Common myeloid progenitor, CD34-positive (primary cell): ENCODE measurements around the gene SORBS2.
A peak's percentile ranks its signal among the peaks of the same experiment; 100 is the strongest.

Experiments used
- CTCF ChIA-PET: fragments of 350-600 bp; sonication (Branson Sonifier 250); formaldehyde crosslinking; loops from one replicate; lab custom pipeline; 2021; ENCODE audit warnings: antibody characterized with exemption; lab: Charles Lee
- POLR2A ChIA-PET: fragments of 350-600 bp; sonication (Branson Sonifier 250); formaldehyde crosslinking; loops from one replicate; lab custom pipeline; 2021; ENCODE audit warnings: antibody characterized with exemption; lab: Charles Lee
- DNase-seq, 3 donors: peaks; one replicate each; pipeline versions ENCODE4 v3.0.0 to v3.0.0-alpha.2; 2013
- H3K27ac ChIP-seq, 2 experiments: 1 replicate in 1 of 2; 2 replicates in 1 of 2; pipeline ENCODE4 v1.7.0; 2013; ENCODE audit warnings: inconsistent platforms in 2 of 2, low read length in 2 of 2, mild to moderate bottlenecking in 2 of 2, low read depth in 1 of 2, moderate library complexity in 1 of 2; ENCODE audit not compliant: severe bottlenecking in 2 of 2, insufficient read depth in 1 of 2, poor library complexity in 1 of 2
- H3K27me3 ChIP-seq, 5 experiments: replicated peaks in 2 of 5; 1 replicate in 3 of 5; 2 replicates in 2 of 5; pipeline versions ENCODE4 v1.6.1 to v1.7.0; 2013; ENCODE audit warnings: low read length in 4 of 5, mild to moderate bottlenecking in 2 of 5, moderate library complexity in 2 of 5, inconsistent platforms in 1 of 5; ENCODE audit not compliant: insufficient read depth in 5 of 5, control insufficient read depth in 4 of 5
- H3K36me3 ChIP-seq, 4 experiments: 1 replicate in 2 of 4; 2 replicates in 2 of 4; pipeline versions ENCODE4 v1.6.1 to v1.7.0; 2013; ENCODE audit warnings: low read length in 3 of 4, control low read depth in 1 of 4, mild to moderate bottlenecking in 1 of 4; ENCODE audit not compliant: control insufficient read depth in 4 of 4, insufficient read depth in 4 of 4
- H3K4me1 ChIP-seq, 4 experiments: 1 replicate in 3 of 4; 2 replicates in 1 of 4; pipeline versions ENCODE4 v1.6.1 to v1.7.1; 2013; ENCODE audit warnings: low read length in 3 of 4, mild to moderate bottlenecking in 3 of 4, control low read depth in 1 of 4, inconsistent platforms in 1 of 4, moderate library complexity in 1 of 4; ENCODE audit not compliant: control insufficient read depth in 4 of 4, insufficient read depth in 4 of 4; ENCODE audit errors: control extremely low read depth in 1 of 4
- H3K4me3 ChIP-seq, 7 experiments: 1 replicate in 4 of 7; 2 replicates in 3 of 7; pipeline versions ENCODE4 v1.5.1 to v1.7.0; 2013; ENCODE audit warnings: mild to moderate bottlenecking in 7 of 7, low read length in 6 of 7, moderate library complexity in 6 of 7, inconsistent platforms in 2 of 7, low read depth in 2 of 7, control low read depth in 1 of 7; ENCODE audit not compliant: insufficient read depth in 4 of 7, control insufficient read depth in 1 of 7; ENCODE audit errors: extremely low read depth in 1 of 7
- H3K9me3 ChIP-seq, 5 experiments: 1 replicate in 4 of 5; 2 replicates in 1 of 5; pipeline versions ENCODE4 v1.6.1 to v1.7.1; 2013; ENCODE audit warnings: low read length in 4 of 5, mild to moderate bottlenecking in 2 of 5, inconsistent platforms in 1 of 5, low read depth in 1 of 5, moderate library complexity in 1 of 5; ENCODE audit not compliant: control insufficient read depth in 4 of 5, insufficient read depth in 2 of 5; ENCODE audit errors: control extremely low read depth in 1 of 5
- WGBS: methylation state at CpG from one replicate; pipeline ENCODE4 v1.1.5; 2013; ENCODE audit not compliant: insufficient coverage; 5-methylcytosine and 5-hydroxymethylcytosine counted together

SORBS2 gene

GRCh38 chr4:185730849-185731608, 81.0 kb downstream of the SORBS2 start:
- H3K36me3 ChIP-seq: no peaks in the 10 kb centered on the region
- no peak overlapping the region for H3K27ac ChIP-seq
- peaks cover 0 to 3% (median 0%) of the 10 kb centered on the region in 5 experiments for H3K9me3 ChIP-seq
- no peaks in the 10 kb centered on the region for H3K27me3 ChIP-seq
- H3K4me3 ChIP-seq: no peak overlapping the region
- POLR2A ChIA-PET: no interaction called here
- WGBS: 97% methylated on average over 3 of the region's 3 CpGs
- CTCF ChIA-PET: no interaction called here
- peaks cover 2 to 40% (median 22%) of the 10 kb centered on the region in 4 experiments for H3K4me1 ChIP-seq
- DNase-seq: peak in 2 of 3 donors; percentile 16 to 26

DNA sequence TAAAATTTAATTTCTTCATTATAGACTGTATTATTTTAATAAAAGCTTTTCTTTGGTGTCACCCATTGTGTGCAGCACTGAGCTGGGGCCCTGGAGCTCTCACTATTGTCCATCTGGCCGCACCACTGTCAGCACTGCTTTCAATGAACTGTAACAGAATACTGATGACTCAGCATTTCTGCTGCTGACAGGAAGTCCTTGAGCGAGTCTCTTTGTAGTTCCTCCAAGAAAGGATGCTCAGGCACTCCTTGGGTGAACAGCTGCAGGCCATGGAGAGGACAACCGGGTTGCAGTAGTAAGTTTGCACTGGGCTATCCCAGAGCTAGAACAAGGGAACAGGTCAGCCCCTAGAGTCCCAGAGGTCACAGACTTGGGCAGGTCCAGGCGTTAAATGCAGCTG, 81.6 kb downstream of the SORBS2 start:
- CTCF ChIA-PET: no interaction called here
- Histone ChIP-seq H3K27me3 (no peaks in the 10 kb centered on the region), H3K4me3 (no peak overlapping the region), H3K27ac (no peak overlapping the region), H3K4me1 (peaks cover 2 to 35% (median 22%) of the 10 kb centered on the region in 4 experiments), H3K9me3 (peaks cover 0 to 3% (median 0%) of the 10 kb centered on the region in 5 experiments), H3K36me3 (no peaks in the 10 kb centered on the region)
- peak; percentile 20 to 82 (median 75) for DNase-seq
- POLR2A ChIA-PET: no interaction called here
- 27% methylated on average over 4 of the region's 4 CpGs for WGBS

DNA sequence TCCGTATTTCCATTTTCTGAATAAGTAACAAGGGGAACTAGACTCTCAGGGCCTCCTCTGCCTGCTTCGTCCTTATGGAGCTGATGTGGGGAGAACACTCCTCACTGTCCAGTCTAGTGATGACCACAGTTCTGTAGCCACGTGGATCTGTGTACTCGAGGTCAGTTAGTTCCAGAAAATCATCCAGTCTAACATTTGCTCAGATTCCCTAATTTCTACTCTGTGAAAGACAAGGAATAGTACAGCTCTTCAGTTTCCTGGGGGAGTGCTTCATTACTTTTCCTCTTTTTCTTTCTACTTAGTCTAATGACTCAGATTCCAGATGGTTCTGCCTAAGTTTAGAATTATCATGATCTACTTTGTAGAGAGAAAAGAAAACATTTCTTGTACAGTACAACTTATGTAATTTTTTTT, 82.6 kb downstream of the SORBS2 start:
- H3K9me3 ChIP-seq: peaks cover 0 to 3% (median 0%) of the 10 kb centered on the region in 5 experiments
- 100% methylated on average over 4 of the region's 4 CpGs for WGBS
- peaks cover under 1 to 25% (median 15%) of the 10 kb centered on the region in 4 experiments for H3K4me1 ChIP-seq
- no peaks in the 10 kb centered on the region for H3K36me3 ChIP-seq
- POLR2A ChIA-PET: no interaction called here
- no peaks in the 10 kb centered on the region for H3K27me3 ChIP-seq
- no peak overlapping the region for H3K27ac ChIP-seq
- CTCF ChIA-PET: no interaction called here
- no peak overlapping the region for H3K4me3 ChIP-seq
- DNase-seq: no peak

DNA sequence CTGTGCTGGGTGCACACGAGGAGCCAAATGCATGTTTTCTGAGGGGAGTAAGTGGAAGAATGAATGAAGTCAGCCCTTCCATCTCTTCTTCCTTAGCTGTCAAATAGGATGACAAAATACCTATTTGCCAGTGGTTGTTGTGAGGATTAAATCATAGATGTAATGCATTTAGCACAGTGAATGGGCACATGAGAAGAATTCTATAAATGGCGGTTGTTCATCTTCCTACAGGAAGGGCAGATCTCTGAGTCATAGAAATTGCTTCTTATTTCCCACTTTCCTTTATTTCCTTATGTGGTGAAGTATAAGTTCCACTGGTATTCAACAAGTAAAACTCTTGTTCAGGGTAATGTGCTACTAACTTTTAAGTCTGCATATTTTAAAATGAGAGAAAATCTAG, 83.1 kb downstream of the SORBS2 start:
- no peak for DNase-seq
- POLR2A ChIA-PET: no interaction called here
- Histone ChIP-seq H3K9me3 (peaks cover 0 to 3% (median 0%) of the 10 kb centered on the region in 5 experiments), H3K4me3 (no peak overlapping the region), H3K27ac (no peak overlapping the region), H3K4me1 (peaks cover 0 to 22% (median 11%) of the 10 kb centered on the region in 4 experiments), H3K36me3 (no peaks in the 10 kb centered on the region), H3K27me3 (no peaks in the 10 kb centered on the region)
- 100% methylated on average over 1 of the region's 2 CpGs for WGBS
- CTCF ChIA-PET: no interaction called here

DNA sequence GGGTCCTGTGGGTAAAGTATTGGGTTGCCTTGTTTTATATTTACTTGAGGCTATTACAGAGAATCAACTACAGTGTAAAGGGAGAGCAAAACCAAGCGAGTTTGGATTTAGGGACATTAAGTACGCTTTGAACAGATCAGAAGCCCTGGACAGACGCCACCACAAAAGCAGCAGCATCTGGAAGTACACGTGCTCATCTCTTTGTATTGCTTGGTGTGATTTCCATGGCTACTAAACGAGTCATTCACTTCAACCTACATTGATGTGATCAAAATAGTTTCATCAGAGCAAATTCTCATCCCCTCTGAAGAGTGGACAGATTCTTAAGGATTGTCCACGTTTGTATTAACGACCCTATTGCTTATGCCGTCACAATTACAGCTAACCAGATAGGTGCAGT, 85.1 kb downstream of the SORBS2 start:
- 100% methylated on average over 5 of the region's 8 CpGs for WGBS
- ChIA-PET POLR2A (no interaction called here), CTCF (no interaction called here)
- Histone ChIP-seq H3K27ac (no peak overlapping the region), H3K27me3 (no peaks in the 10 kb centered on the region), H3K9me3 (no peaks in the 10 kb centered on the region), H3K36me3 (no peaks in the 10 kb centered on the region), H3K4me1 (peaks cover 0 to 17% (median 8%) of the 10 kb centered on the region in 4 experiments), H3K4me3 (no peak overlapping the region)
- no peak for DNase-seq

GRCh38 chr4:185723631-185724260, 88.2 kb downstream of the SORBS2 start:
- Histone ChIP-seq H3K27ac (no peak overlapping the region), H3K4me1 (peaks cover 0 to 6% (median 3%) of the 10 kb centered on the region in 4 experiments), H3K9me3 (no peaks in the 10 kb centered on the region), H3K27me3 (no peaks in the 10 kb centered on the region), H3K4me3 (no peak overlapping the region), H3K36me3 (no peaks in the 10 kb centered on the region)
- ChIA-PET POLR2A (interaction anchor here (0.6 kb wide), 1 partner anchor 292 kb away, joined by 3 read pairs; no protein-coding TSS in a partner anchor), CTCF (interaction anchor here (1.0 kb wide), 1 partner anchor 11 kb away, joined by 3 read pairs; no protein-coding TSS in a partner anchor)
- 0% methylated on average over 1 of the region's 6 CpGs for WGBS
- peak in 1 of 3 donors; percentile 9 for DNase-seq

DNA sequence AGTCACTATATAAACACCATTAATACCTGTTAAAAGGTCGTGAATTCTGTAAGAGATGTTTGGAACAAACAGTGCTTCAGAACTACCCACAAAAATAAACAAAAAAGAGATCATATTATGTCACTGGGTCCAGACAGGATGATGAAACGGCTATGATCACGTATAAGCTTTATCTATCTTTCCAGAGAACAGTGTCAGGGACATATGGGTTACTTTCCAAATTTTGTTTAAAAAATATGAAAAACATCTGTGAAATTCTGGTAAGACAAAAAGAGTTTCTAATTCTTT, 90.0 kb downstream of the SORBS2 start:
- ChIA-PET POLR2A (no interaction called here), CTCF (interaction anchor here (0.7 kb wide), 1 partner anchor 10 kb away, joined by 3 read pairs; no protein-coding TSS in a partner anchor)
- Histone ChIP-seq H3K9me3 (no peaks in the 10 kb centered on the region), H3K27me3 (no peaks in the 10 kb centered on the region), H3K4me1 (peaks cover 0 to 6% (median 3%) of the 10 kb centered on the region in 4 experiments), H3K4me3 (no peak overlapping the region), H3K36me3 (no peaks in the 10 kb centered on the region), H3K27ac (no peak overlapping the region)
- WGBS: 100% methylated on average over 1 of the region's 3 CpGs
- DNase-seq: no peak
